Measurements from ENCODE around the gene TMCC1. TPM values are rescaled to one million over a fixed set of nuclear protein-coding genes. Genes with fewer than 3 reads are reported as not detected.

The TMCC1 gene
- total and polyA plus RNA-seq, 10 of the 15 experiments (the other 5 are each of a cell fraction or from before 2014, with no cell fraction given), result 2.3 to 21.1 (median 8.4) TPM

DNA sequence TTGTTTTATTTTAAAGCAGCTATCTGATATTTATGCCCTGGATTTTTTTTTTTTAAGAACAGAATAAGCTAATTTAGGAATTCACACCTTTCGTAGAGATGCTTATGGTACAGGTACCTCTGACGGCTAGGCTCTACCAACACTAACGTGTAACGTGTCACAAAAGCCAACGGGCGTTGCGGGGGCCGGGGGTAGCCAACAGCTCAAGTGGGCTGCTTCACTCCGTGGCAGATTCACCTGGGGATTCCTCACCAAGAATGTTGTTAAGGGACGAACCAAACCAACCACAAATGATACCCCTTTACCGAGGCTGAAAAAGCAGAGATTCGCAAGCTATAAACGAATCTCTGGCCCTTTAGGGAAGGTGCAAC, 1.0 kb downstream of the TMCC1 start:
- DNase-seq (ENCODE audit: low read depth, low spot score) (no peak), FAIRE-seq (peak; percentile 41)
- in situ Hi-C loops (cut with MboI), result no loop called here

More for the DNA sequence above, 1.0 kb downstream of the TMCC1 start:
- Histone ChIP-seq H3K4me3 (peak overlapping the region; percentile 73), H3K27ac (ENCODE audit: control insufficient read depth, insufficient read depth) (peak overlapping the region; percentile 95), H3K79me2 (ENCODE audit: control insufficient read depth, insufficient read depth, low read length) (peaks cover 36% of the 10 kb centered on the region), H3K4me1 (ENCODE audit: control insufficient read depth, insufficient read depth, low read length) (peaks cover 22% of the 10 kb centered on the region), H3K27me3 (replicated peaks in 1 of 2; ENCODE audit: control insufficient read depth in 2 of 2, insufficient read depth in 2 of 2, low read length in 1 of 2) (no peaks in the 10 kb centered on the region), H2AFZ (ENCODE audit: control insufficient read depth, low read depth, low read length) (peak overlapping the region; percentile 76), H3K9me3 (replicated peaks; ENCODE audit: control insufficient read depth, insufficient read depth, low read length) (no peaks in the 10 kb centered on the region), H3K4me2 (ENCODE audit: control insufficient read depth, insufficient read depth) (peak overlapping the region; percentile 73), H3K9ac (ENCODE audit: control insufficient read depth, insufficient read depth, low read length) (peak overlapping the region; percentile 96), H3K36me3 (ENCODE audit: control insufficient read depth in 2 of 2, insufficient read depth in 2 of 2, low read length in 1 of 2) (no peaks in the 10 kb centered on the region), H4K20me1 (ENCODE audit: control insufficient read depth, insufficient read depth) (no peaks in the 10 kb centered on the region)
- RAD21 ChIA-PET (ENCODE audit: unreplicated experiment), result interaction anchor here (0.8 to 1.5 kb wide), 5 partner anchors 20 to 266 kb away, joined by 3 to 4 read pairs (median 3); no protein-coding TSS in a partner anchor
- TF ChIP-seq SREBF1 (IDR thresholded peaks at IDR 0.05; ENCODE audit: low read length) (no peak), BMI1 (IDR thresholded peaks at IDR 0.05; ENCODE audit: borderline replicate concordance) (no peak), TCF7 (IDR thresholded peaks at IDR 0.05; ENCODE audit: borderline replicate concordance) (no peak), WRNIP1 (IDR thresholded peaks at IDR 0.05; ENCODE audit: borderline replicate concordance, low read depth, low read length) (no peak), BHLHE40 (IDR thresholded peaks at IDR 0.05; ENCODE audit: borderline replicate concordance in 1 of 2, low read depth in 2 of 2, low read length in 1 of 2) (no peak), FOXM1 (IDR thresholded peaks at IDR 0.05; ENCODE audit: low read depth, low read length) (no peak)
- TF ChIP-seq, protein P1, sequence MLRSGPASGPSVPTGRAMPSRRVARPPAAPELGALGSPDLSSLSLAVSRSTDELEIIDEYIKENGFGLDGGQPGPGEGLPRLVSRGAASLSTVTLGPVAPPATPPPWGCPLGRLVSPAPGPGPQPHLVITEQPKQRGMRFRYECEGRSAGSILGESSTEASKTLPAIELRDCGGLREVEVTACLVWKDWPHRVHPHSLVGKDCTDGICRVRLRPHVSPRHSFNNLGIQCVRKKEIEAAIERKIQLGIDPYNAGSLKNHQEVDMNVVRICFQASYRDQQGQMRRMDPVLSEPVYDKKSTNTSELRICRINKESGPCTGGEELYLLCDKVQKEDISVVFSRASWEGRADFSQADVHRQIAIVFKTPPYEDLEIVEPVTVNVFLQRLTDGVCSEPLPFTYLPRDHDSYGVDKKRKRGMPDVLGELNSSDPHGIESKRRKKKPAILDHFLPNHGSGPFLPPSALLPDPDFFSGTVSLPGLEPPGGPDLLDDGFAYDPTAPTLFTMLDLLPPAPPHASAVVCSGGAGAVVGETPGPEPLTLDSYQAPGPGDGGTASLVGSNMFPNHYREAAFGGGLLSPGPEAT (IDR thresholded peaks at IDR 0.05; ENCODE audit: low read depth), result no peak
- TF ChIP-seq, protein P2, sequence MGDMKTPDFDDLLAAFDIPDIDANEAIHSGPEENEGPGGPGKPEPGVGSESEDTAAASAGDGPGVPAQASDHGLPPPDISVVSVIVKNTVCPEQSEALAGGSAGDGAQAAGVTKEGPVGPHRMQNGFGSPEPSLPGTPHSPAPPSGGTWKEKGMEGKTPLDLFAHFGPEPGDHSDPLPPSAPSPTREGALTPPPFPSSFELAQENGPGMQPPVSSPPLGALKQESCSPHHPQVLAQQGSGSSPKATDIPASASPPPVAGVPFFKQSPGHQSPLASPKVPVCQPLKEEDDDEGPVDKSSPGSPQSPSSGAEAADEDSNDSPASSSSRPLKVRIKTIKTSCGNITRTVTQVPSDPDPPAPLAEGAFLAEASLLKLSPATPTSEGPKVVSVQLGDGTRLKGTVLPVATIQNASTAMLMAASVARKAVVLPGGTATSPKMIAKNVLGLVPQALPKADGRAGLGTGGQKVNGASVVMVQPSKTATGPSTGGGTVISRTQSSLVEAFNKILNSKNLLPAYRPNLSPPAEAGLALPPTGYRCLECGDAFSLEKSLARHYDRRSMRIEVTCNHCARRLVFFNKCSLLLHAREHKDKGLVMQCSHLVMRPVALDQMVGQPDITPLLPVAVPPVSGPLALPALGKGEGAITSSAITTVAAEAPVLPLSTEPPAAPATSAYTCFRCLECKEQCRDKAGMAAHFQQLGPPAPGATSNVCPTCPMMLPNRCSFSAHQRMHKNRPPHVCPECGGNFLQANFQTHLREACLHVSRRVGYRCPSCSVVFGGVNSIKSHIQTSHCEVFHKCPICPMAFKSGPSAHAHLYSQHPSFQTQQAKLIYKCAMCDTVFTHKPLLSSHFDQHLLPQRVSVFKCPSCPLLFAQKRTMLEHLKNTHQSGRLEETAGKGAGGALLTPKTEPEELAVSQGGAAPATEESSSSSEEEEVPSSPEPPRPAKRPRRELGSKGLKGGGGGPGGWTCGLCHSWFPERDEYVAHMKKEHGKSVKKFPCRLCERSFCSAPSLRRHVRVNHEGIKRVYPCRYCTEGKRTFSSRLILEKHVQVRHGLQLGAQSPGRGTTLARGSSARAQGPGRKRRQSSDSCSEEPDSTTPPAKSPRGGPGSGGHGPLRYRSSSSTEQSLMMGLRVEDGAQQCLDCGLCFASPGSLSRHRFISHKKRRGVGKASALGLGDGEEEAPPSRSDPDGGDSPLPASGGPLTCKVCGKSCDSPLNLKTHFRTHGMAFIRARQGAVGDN (IDR thresholded peaks at IDR 0.05), result no peak
- intact Hi-C loops (cut with micrococcal nuclease; ENCODE audit: unreplicated experiment), result loop anchor here (5.0 kb wide), 2 partner anchors 65 to 200 kb away; no protein-coding TSS in a partner anchor
- CTCF ChIA-PET, result interaction anchor here (0.7 to 1.5 kb wide), 3 partner anchors 11 to 963 kb away, joined by 3 to 4 read pairs (median 3); no protein-coding TSS in a partner anchor
- BruUV-seq (replicated peaks), result TSS peak; percentile 68
- POLR2A ChIA-PET, result interaction anchor here (0.5 to 1.3 kb wide), 3 partner anchors 218 to 1148 kb away, joined by 3 to 6 read pairs (median 3); no protein-coding TSS in a partner anchor
- SMC1A ChIA-PET (ENCODE audit: uncharacterized antibody, unreplicated experiment), result interaction anchor here (0.6 to 4.3 kb wide), 9 partner anchors 11 to 64 kb away, joined by 3 to 24 read pairs (median 3); no protein-coding TSS in a partner anchor
- WGBS (ENCODE audit: insufficient coverage, insufficient replicate concordance, low lambda C conversion rate, missing lambda C conversion rate), result under 1% methylated on average over 13 of the region's 13 CpGs
- ATAC-seq, result peak; percentile 13

Measured in GM12878 (cell line).